NT2/D1 (cell line): ENCODE results near the gene SAP30.

Experiments used
- SUZ12 ChIP-seq: IDR thresholded peaks from 2 replicates; pipeline ENCODE4 v1.6.1; 2011; ENCODE audit not compliant: insufficient read length, insufficient read depth; ENCODE audit errors: extremely low read depth
- YY1 ChIP-seq: IDR thresholded peaks from 2 replicates; pipeline ENCODE4 v1.6.1; 2011; ENCODE audit not compliant: insufficient read length, insufficient read depth
- ZNF274 ChIP-seq: IDR thresholded peaks from 2 replicates; pipeline ENCODE4 v1.6.1; 2011; ENCODE audit warnings: mild to moderate bottlenecking, low read depth, low read length

DNA sequence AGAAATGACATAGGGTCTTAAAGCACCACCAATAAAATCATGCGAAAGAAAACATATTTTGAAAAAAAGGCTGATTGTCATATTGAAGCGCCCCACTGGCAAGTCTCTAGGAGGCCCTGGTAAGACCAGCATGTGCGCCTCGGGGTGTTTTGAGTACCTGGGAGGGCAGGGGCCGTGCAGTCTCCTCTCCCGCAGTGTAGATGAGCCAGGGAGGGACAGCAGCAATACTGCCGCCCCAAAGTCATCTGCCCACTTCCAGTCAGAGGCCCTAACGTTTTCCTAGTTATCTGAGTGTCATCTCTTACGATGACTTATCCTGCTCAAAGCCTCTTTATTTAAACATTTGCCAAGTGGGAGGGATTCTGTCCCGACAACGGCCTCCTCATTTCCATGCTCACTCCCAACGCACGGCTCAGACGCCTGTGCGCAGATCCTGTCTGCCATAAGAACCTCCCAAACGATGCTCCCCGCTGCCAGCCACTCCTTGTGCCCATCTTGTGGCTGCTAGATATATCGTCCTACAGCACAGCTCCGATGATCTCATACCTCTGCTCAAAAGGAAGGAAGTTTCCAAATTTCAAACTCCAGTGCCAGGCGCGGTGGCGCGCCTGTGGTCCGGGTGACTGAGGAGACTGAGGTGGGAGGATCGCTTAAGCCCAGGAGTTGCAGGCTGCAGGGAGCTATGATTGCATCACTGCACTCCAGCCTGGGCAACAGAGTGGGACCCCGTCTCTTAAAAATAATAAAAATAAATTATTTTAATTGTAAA lies 45.3 kb downstream of the SAP30 start:
- TF ChIP-seq YY1: no peak
- TF ChIP-seq ZNF274: no peak
- no peak for TF ChIP-seq SUZ12
